HepG2 (cell line): ENCODE data around the gene UGP2. TPM values are rescaled to one million over a fixed set of nuclear protein-coding genes. Genes with fewer than 3 reads are reported as not detected.

ENCODE experiments used
- AHR ChIP-seq: IDR thresholded peaks from 2 replicates; pipeline ENCODE4 v1.6.1; 2018; ENCODE audit warnings: missing genetic modification reagents, missing compliant biosample characterization
- CBX1 ChIP-seq: IDR thresholded peaks from one replicate; pipeline ENCODE4 v1.6.1; 2016; ENCODE audit warnings: antibody characterized with exemption, low read depth
- CENPBD1 ChIP-seq: sonication (generic); formaldehyde crosslinking; IDR thresholded peaks from 2 replicates; pipeline ENCODE4 v1.8.0; 2022; ENCODE audit warnings: missing genetic modification reagents, low read depth, mild to moderate bottlenecking, borderline replicate concordance
- GABPA ChIP-seq, 2 experiments: IDR thresholded peaks; 2 replicates each; pipeline ENCODE4 v1.6.1; 2011 to 2016; ENCODE audit warnings: low read depth in 2 of 2, low read length in 1 of 2, missing biosample characterization in 1 of 2, missing genetic modification characterization in 1 of 2
- HNF4A ChIP-seq: sonication (generic); formaldehyde crosslinking; IDR thresholded peaks from 2 replicates; pipeline ENCODE4 v1.4.0; 2020; ENCODE audit warnings: missing genetic modification reagents
- SOX5 ChIP-seq: IDR thresholded peaks from 2 replicates; pipeline ENCODE4 v1.6.1; 2016; ENCODE audit warnings: borderline replicate concordance
- STAT6 ChIP-seq: sonication (generic); formaldehyde crosslinking; IDR thresholded peaks from 2 replicates; pipeline ENCODE4 v1.4.0; 2020; ENCODE audit warnings: missing genetic modification reagents, mild to moderate bottlenecking, borderline replicate concordance
- SYNCRIP ChIP-seq: fragments of 200-400 bp; formaldehyde crosslinking; IDR thresholded peaks from 2 replicates; pipeline ENCODE4 v1.6.1; 2018; ENCODE audit warnings: mild to moderate bottlenecking, low read depth, low read length; ENCODE audit not compliant: insufficient read depth
- ZBTB49 ChIP-seq: sonication (generic); formaldehyde crosslinking; IDR thresholded peaks from 2 replicates; pipeline ENCODE4 v1.4.0; 2020; ENCODE audit warnings: missing genetic modification reagents, borderline replicate concordance
- ZBTB7B ChIP-seq: sonication (generic); formaldehyde crosslinking; IDR thresholded peaks from 2 replicates; pipeline ENCODE4 v1.4.0; 2020; ENCODE audit warnings: missing genetic modification reagents
- ZNF207 ChIP-seq: fragments of 450-650 bp; IDR thresholded peaks from 2 replicates; pipeline ENCODE4 v1.6.1; 2016; ENCODE audit warnings: antibody characterized with exemption, borderline replicate concordance
- ZNF224 ChIP-seq: sonication (generic); formaldehyde crosslinking; IDR thresholded peaks from 2 replicates; pipeline ENCODE4 v1.5.0; 2020; ENCODE audit warnings: mild to moderate bottlenecking, missing genetic modification reagents
- ZNF326 ChIP-seq: sonication (generic); formaldehyde crosslinking; IDR thresholded peaks from 2 replicates; pipeline ENCODE4 v1.4.0; 2020; ENCODE audit warnings: missing genetic modification reagents, borderline replicate concordance
- ZNF616 ChIP-seq: sonication (generic); formaldehyde crosslinking; IDR thresholded peaks from 2 replicates; pipeline ENCODE4 v1.5.0; 2020; ENCODE audit warnings: low read depth, mild to moderate bottlenecking, missing genetic modification reagents
- ZNF619 ChIP-seq: sonication (generic); formaldehyde crosslinking; IDR thresholded peaks from 2 replicates; pipeline ENCODE4 v1.4.0; 2020; ENCODE audit warnings: mild to moderate bottlenecking, missing genetic modification reagents
- ZNF788 ChIP-seq: sonication (generic); formaldehyde crosslinking; IDR thresholded peaks from 2 replicates; pipeline ENCODE4 v1.5.0; 2020; ENCODE audit warnings: mild to moderate bottlenecking, missing genetic modification reagents, borderline replicate concordance
- polyA plus RNA-seq, 8 experiments: library from polyadenylated mRNA; depleted of rRNA in 3 of 8; stranded (reverse) in 7 of 8; unstranded in 1 of 8; fragments of >200 nt; fragmentation: Illumina TruSeq in 4 of 8; extraction: Trizol in 4 of 8; gene quantifications; 2 replicates each; pipeline versions ENCODE4 v1.2.1 to v1.2.3, GENCODE V29; 2011 to 2016; ENCODE audit warnings: low read depth in 4 of 8, missing spikeins in 1 of 8, mixed read lengths in 1 of 8; ENCODE audit not compliant: insufficient read depth in 1 of 8
- total RNA-seq, 5 experiments: library from RNA; depleted of rRNA; stranded (reverse); fragments of >200 nt; fragmentation: Illumina TruSeq; extraction: Trizol; gene quantifications; 2 replicates each; pipeline ENCODE4 v1.2.3, GENCODE V29; 2016; ENCODE audit warnings: low read depth in 1 of 5
- TF ChIP-seq, protein P1 (sequence below): IDR thresholded peaks from 2 replicates; pipeline ENCODE4 v1.6.1; 2016; ENCODE audit warnings: missing compliant biosample characterization, missing genetic modification reagents, borderline replicate concordance
- TF ChIP-seq, protein P2 (sequence below): IDR thresholded peaks from 2 replicates; pipeline ENCODE4 v1.6.1; 2016; ENCODE audit warnings: low read depth, missing genetic modification reagents, missing compliant biosample characterization

The UGP2 gene
- total and polyA plus RNA-seq, 2 of the 13 experiments (the other 11 are each of a cell fraction or from before 2014, with no cell fraction given), result 96.0 to 134 TPM

DNA sequence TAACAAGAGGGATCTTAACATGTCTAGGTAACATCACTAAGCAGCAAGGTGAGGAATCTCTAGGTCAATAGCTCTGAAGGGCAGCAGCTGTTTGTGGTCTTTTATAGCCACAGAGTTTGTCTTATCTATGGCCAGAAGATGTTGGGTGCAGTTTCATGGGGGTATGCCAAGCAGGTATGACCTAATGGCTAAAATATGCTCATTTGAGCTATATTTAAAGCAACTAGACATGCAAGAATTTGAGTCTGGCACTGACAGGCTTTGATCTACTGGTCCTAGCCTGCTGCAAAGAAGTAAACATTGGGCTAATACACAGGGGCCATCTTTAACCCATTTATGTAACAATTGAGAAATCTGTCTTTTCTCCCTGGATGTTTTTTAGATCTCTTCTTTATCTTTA, 13.9 kb upstream of the UGP2 start (continued):
- TF ChIP-seq CENPBD1 (CRISPR knock-in tag) (no peak), ZNF788 (CRISPR knock-in tag) (no peak), ZNF619 (CRISPR knock-in tag) (no peak), ZBTB49 (CRISPR knock-in tag) (no peak), GABPA (IDR thresholded peaks at IDR 0.05; ENCODE audit: low read depth, low read length) (no peak), GABPA (CRISPR knock-in tag; IDR thresholded peaks at IDR 0.05; ENCODE audit: low read depth) (no peak), ZNF616 (CRISPR knock-in tag) (no peak), SYNCRIP (no peak), ZNF326 (CRISPR knock-in tag) (no peak), ZBTB7B (CRISPR knock-in tag) (peak; percentile 57; the same call in 1 of the 2 replicates), SOX5 (peak; percentile 83), HNF4A (CRISPR knock-in tag) (peak; percentile 29; the same call in 1 of the 2 replicates), STAT6 (CRISPR knock-in tag) (0 out of 2 replicates have a peak, but pooled peaks have one; percentile 38), ZNF224 (CRISPR knock-in tag) (no peak), CBX1 (no peak), AHR (CRISPR knock-in tag) (no peak), ZNF207 (no peak)
- TF ChIP-seq, protein P1, sequence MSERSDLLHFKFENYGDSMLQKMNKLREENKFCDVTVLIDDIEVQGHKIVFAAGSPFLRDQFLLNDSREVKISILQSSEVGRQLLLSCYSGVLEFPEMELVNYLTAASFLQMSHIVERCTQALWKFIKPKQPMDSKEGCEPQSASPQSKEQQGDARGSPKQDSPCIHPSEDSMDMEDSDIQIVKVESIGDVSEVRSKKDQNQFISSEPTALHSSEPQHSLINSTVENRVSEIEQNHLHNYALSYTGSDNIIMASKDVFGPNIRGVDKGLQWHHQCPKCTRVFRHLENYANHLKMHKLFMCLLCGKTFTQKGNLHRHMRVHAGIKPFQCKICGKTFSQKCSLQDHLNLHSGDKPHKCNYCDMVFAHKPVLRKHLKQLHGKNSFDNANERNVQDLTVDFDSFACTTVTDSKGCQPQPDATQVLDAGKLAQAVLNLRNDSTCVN (CRISPR knock-in tag), result no peak
- TF ChIP-seq, protein P2, sequence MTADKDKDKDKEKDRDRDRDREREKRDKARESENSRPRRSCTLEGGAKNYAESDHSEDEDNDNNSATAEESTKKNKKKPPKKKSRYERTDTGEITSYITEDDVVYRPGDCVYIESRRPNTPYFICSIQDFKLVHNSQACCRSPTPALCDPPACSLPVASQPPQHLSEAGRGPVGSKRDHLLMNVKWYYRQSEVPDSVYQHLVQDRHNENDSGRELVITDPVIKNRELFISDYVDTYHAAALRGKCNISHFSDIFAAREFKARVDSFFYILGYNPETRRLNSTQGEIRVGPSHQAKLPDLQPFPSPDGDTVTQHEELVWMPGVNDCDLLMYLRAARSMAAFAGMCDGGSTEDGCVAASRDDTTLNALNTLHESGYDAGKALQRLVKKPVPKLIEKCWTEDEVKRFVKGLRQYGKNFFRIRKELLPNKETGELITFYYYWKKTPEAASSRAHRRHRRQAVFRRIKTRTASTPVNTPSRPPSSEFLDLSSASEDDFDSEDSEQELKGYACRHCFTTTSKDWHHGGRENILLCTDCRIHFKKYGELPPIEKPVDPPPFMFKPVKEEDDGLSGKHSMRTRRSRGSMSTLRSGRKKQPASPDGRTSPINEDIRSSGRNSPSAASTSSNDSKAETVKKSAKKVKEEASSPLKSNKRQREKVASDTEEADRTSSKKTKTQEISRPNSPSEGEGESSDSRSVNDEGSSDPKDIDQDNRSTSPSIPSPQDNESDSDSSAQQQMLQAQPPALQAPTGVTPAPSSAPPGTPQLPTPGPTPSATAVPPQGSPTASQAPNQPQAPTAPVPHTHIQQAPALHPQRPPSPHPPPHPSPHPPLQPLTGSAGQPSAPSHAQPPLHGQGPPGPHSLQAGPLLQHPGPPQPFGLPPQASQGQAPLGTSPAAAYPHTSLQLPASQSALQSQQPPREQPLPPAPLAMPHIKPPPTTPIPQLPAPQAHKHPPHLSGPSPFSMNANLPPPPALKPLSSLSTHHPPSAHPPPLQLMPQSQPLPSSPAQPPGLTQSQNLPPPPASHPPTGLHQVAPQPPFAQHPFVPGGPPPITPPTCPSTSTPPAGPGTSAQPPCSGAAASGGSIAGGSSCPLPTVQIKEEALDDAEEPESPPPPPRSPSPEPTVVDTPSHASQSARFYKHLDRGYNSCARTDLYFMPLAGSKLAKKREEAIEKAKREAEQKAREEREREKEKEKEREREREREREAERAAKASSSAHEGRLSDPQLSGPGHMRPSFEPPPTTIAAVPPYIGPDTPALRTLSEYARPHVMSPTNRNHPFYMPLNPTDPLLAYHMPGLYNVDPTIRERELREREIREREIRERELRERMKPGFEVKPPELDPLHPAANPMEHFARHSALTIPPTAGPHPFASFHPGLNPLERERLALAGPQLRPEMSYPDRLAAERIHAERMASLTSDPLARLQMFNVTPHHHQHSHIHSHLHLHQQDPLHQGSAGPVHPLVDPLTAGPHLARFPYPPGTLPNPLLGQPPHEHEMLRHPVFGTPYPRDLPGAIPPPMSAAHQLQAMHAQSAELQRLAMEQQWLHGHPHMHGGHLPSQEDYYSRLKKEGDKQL (CRISPR knock-in tag), result no peak
